HepG2 (cell line): Measurements from ENCODE around the gene SEMA6B. TPM values are rescaled to one million over a fixed set of nuclear protein-coding genes. Genes with fewer than 3 reads are reported as not detected.

Experiments
- CREB1 ChIP-seq, 2 experiments: fragments of 450-650 bp in 1 of 2; IDR thresholded peaks; 2 replicates each; pipeline ENCODE4 v1.6.1; 2016 to 2017; ENCODE audit warnings: control low read depth in 1 of 2, mild to moderate bottlenecking in 1 of 2, missing compliant biosample characterization in 1 of 2, missing genetic modification characterization in 1 of 2
- FOXM1 ChIP-seq: sonication (generic); formaldehyde crosslinking; IDR thresholded peaks from 2 replicates; pipeline ENCODE4 v1.5.0; 2020; ENCODE audit warnings: missing genetic modification reagents
- GATAD1 ChIP-seq: IDR thresholded peaks from 2 replicates; pipeline ENCODE4 v1.6.1; 2016; ENCODE audit warnings: missing genetic modification reagents, missing compliant biosample characterization
- REPIN1 ChIP-seq: sonication (generic); formaldehyde crosslinking; IDR thresholded peaks from 2 replicates; pipeline ENCODE4 v1.8.0; 2022; ENCODE audit warnings: missing genetic modification reagents, low read depth, mild to moderate bottlenecking, borderline replicate concordance
- RFXAP ChIP-seq: sonication (generic); formaldehyde crosslinking; IDR thresholded peaks from 2 replicates; pipeline ENCODE4 v1.4.0; 2020; ENCODE audit warnings: missing genetic modification reagents, borderline replicate concordance
- RNF2 ChIP-seq: fragments of 450-650 bp; conservative IDR thresholded peaks from 2 replicates; pipeline ENCODE4 v1.6.1; 2016; ENCODE audit warnings: low read depth
- SALL1 ChIP-seq: sonication (generic); formaldehyde crosslinking; IDR thresholded peaks from 2 replicates; pipeline ENCODE4 v1.8.0; 2022; ENCODE audit warnings: mild to moderate bottlenecking, missing genetic modification reagents
- XRCC5 ChIP-seq: fragments of 200-400 bp; formaldehyde crosslinking; optimal IDR thresholded peaks from 2 replicates; pipeline ENCODE3; 2017; ENCODE audit warnings: mild to moderate bottlenecking, low read length
- ZFP1 ChIP-seq: IDR thresholded peaks from 2 replicates; pipeline ENCODE4 v1.6.1; 2016
- ZFP36L1 ChIP-seq: sonication (generic); formaldehyde crosslinking; IDR thresholded peaks from 2 replicates; pipeline ENCODE4 v1.8.0; 2022; ENCODE audit warnings: mild to moderate bottlenecking, missing genetic modification reagents, moderate library complexity
- ZNF33A ChIP-seq: sonication (generic); formaldehyde crosslinking; IDR thresholded peaks from 2 replicates; pipeline ENCODE4 v1.5.1; 2020; ENCODE audit warnings: missing genetic modification reagents, mild to moderate bottlenecking, moderate library complexity, borderline replicate concordance
- ZNF549 ChIP-seq: sonication (generic); formaldehyde crosslinking; IDR thresholded peaks from 2 replicates; pipeline ENCODE4 v1.5.0; 2020; ENCODE audit warnings: missing genetic modification reagents
- ZNF570 ChIP-seq: sonication (generic); formaldehyde crosslinking; IDR thresholded peaks from 2 replicates; pipeline ENCODE4 v1.4.0; 2020; ENCODE audit warnings: mild to moderate bottlenecking, missing genetic modification reagents, borderline replicate concordance
- ZNF660 ChIP-seq: sonication (generic); formaldehyde crosslinking; IDR thresholded peaks from 2 replicates; pipeline ENCODE4 v1.5.1; 2020; ENCODE audit warnings: mild to moderate bottlenecking, low read depth, missing genetic modification reagents, borderline replicate concordance
- ZNF724P ChIP-seq: sonication (generic); formaldehyde crosslinking; IDR thresholded peaks from 2 replicates; pipeline ENCODE4 v1.8.0; 2022; ENCODE audit warnings: missing genetic modification reagents, borderline replicate concordance
- ZNF788 ChIP-seq: sonication (generic); formaldehyde crosslinking; IDR thresholded peaks from 2 replicates; pipeline ENCODE4 v1.5.0; 2020; ENCODE audit warnings: mild to moderate bottlenecking, missing genetic modification reagents, borderline replicate concordance
- polyA plus RNA-seq, 8 experiments: library from polyadenylated mRNA; depleted of rRNA in 3 of 8; stranded (reverse) in 7 of 8; unstranded in 1 of 8; fragments of >200 nt; fragmentation: Illumina TruSeq in 4 of 8; extraction: Trizol in 4 of 8; gene quantifications; 2 replicates each; pipeline versions ENCODE4 v1.2.1 to v1.2.3, GENCODE V29; 2011 to 2016; ENCODE audit warnings: low read depth in 4 of 8, missing spikeins in 1 of 8, mixed read lengths in 1 of 8; ENCODE audit not compliant: insufficient read depth in 1 of 8
- total RNA-seq, 5 experiments: library from RNA; depleted of rRNA; stranded (reverse); fragments of >200 nt; fragmentation: Illumina TruSeq; extraction: Trizol; gene quantifications; 2 replicates each; pipeline ENCODE4 v1.2.3, GENCODE V29; 2016; ENCODE audit warnings: low read depth in 1 of 5
- TF ChIP-seq, protein P1 (sequence below): sonication (generic); formaldehyde crosslinking; IDR thresholded peaks from 2 replicates; pipeline ENCODE4 v1.4.0; 2020; ENCODE audit warnings: missing genetic modification reagents; ENCODE audit errors: not compliant biosample characterization
- TF ChIP-seq, protein P2 (sequence below): sonication (generic); formaldehyde crosslinking; IDR thresholded peaks from 2 replicates; pipeline ENCODE4 v1.8.0; 2022; ENCODE audit warnings: missing genetic modification reagents, mild to moderate bottlenecking, borderline replicate concordance
- TF ChIP-seq, protein P3 (sequence below): sonication (generic); formaldehyde crosslinking; IDR thresholded peaks from 2 replicates; pipeline ENCODE4 v1.5.0; 2020; ENCODE audit warnings: mild to moderate bottlenecking, missing genetic modification reagents
- TF ChIP-seq, protein P4 (sequence below): sonication (generic); formaldehyde crosslinking; IDR thresholded peaks from 2 replicates; pipeline ENCODE4 v1.4.0; 2020; ENCODE audit warnings: missing genetic modification reagents
- TF ChIP-seq, protein P5 (sequence below): sonication (generic); formaldehyde crosslinking; IDR thresholded peaks from 2 replicates; pipeline ENCODE4 v1.4.0; 2020; ENCODE audit warnings: missing genetic modification reagents, borderline replicate concordance

SEMA6B gene
- total and polyA plus RNA-seq, 2 of the 13 experiments (the other 11 are each of a cell fraction or from before 2014, with no cell fraction given) = 45.5 to 67.1 TPM

DNA sequence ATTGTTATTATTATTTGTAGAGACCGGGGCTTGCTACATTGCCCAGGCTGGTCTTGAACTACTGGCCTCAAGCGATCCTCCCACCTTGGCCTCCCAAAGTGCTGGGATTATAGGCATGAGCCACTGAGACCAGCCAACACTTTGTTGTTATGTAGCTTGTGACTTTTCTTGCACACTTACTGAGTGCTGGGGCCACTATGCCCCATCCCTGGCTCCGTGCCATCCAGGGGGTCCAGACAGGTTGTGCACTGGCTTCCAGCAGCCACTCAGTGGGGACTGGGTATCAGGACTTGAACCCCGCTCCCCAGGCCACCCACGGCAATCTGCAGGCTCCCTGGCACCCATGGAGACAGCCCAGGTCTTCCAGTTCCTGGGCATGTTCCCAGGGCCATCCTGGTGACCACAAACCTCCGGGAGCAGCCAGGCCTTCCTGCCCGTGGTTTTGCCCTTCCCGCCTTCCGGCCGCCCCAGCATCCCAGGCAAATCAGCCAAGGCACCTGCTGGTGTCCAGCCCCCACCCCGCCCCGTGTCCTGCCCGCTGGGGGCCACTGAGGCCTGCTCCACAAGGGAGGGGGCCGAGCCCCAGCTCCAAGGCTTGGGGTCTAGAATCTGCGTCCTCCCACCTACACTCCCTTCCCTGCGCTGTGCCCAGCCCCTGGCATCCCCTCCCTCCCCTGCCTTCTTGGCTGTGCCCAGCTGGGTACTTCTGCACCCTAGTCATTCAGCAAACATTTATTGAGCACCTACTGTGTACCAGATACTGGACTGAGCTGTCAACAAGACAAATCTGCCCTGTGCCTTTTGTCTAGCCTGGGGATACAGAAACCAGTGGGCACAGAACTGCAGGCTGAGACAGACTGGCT, 23.7 kb upstream of the SEMA6B start (continued):
- TF ChIP-seq, protein P1, sequence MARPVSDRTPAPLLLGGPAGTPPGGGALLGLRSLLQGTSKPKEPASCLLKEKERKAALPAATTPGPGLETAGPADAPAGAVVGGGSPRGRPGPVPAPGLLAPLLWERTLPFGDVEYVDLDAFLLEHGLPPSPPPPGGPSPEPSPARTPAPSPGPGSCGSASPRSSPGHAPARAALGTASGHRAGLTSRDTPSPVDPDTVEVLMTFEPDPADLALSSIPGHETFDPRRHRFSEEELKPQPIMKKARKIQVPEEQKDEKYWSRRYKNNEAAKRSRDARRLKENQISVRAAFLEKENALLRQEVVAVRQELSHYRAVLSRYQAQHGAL (CRISPR knock-in tag) = no peak
- TF ChIP-seq, protein P2, sequence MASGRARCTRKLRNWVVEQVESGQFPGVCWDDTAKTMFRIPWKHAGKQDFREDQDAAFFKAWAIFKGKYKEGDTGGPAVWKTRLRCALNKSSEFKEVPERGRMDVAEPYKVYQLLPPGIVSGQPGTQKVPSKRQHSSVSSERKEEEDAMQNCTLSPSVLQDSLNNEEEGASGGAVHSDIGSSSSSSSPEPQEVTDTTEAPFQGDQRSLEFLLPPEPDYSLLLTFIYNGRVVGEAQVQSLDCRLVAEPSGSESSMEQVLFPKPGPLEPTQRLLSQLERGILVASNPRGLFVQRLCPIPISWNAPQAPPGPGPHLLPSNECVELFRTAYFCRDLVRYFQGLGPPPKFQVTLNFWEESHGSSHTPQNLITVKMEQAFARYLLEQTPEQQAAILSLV (CRISPR knock-in tag) = 0 out of 2 replicates have a peak, but pooled peaks have one; percentile 35
- TF ChIP-seq CREB1 (IDR thresholded peaks at IDR 0.05) (no peak), CREB1 (CRISPR knock-in tag; IDR thresholded peaks at IDR 0.05) (no peak), ZNF788 (CRISPR knock-in tag) (peak; percentile 55; the same call in 1 of the 2 replicates), ZFP36L1 (CRISPR knock-in tag) (no peak), XRCC5 (no peak), RNF2 (no peak), ZFP1 (CRISPR knock-in tag) (0 out of 2 replicates have a peak, but pooled peaks have one; percentile 43), GATAD1 (peak; percentile 47), FOXM1 (CRISPR knock-in tag) (no peak), SALL1 (CRISPR knock-in tag) (no peak), ZNF33A (CRISPR knock-in tag) (no peak), ZNF570 (no peak), RFXAP (CRISPR knock-in tag) (no peak), ZNF660 (CRISPR knock-in tag) (no peak), REPIN1 (CRISPR knock-in tag) (peak; percentile 84), ZNF549 (no peak), ZNF724P (CRISPR knock-in tag) (0 out of 2 replicates have a peak, but pooled peaks have one; percentile 69)
- TF ChIP-seq, protein P3, sequence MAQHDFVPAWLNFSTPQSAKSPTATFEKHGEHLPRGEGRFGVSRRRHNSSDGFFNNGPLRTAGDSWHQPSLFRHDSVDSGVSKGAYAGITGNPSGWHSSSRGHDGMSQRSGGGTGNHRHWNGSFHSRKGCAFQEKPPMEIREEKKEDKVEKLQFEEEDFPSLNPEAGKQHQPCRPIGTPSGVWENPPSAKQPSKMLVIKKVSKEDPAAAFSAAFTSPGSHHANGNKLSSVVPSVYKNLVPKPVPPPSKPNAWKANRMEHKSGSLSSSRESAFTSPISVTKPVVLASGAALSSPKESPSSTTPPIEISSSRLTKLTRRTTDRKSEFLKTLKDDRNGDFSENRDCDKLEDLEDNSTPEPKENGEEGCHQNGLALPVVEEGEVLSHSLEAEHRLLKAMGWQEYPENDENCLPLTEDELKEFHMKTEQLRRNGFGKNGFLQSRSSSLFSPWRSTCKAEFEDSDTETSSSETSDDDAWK (CRISPR knock-in tag) = no peak
- TF ChIP-seq, protein P4, sequence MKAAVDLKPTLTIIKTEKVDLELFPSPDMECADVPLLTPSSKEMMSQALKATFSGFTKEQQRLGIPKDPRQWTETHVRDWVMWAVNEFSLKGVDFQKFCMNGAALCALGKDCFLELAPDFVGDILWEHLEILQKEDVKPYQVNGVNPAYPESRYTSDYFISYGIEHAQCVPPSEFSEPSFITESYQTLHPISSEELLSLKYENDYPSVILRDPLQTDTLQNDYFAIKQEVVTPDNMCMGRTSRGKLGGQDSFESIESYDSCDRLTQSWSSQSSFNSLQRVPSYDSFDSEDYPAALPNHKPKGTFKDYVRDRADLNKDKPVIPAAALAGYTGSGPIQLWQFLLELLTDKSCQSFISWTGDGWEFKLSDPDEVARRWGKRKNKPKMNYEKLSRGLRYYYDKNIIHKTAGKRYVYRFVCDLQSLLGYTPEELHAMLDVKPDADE (CRISPR knock-in tag) = no peak
- TF ChIP-seq, protein P5, sequence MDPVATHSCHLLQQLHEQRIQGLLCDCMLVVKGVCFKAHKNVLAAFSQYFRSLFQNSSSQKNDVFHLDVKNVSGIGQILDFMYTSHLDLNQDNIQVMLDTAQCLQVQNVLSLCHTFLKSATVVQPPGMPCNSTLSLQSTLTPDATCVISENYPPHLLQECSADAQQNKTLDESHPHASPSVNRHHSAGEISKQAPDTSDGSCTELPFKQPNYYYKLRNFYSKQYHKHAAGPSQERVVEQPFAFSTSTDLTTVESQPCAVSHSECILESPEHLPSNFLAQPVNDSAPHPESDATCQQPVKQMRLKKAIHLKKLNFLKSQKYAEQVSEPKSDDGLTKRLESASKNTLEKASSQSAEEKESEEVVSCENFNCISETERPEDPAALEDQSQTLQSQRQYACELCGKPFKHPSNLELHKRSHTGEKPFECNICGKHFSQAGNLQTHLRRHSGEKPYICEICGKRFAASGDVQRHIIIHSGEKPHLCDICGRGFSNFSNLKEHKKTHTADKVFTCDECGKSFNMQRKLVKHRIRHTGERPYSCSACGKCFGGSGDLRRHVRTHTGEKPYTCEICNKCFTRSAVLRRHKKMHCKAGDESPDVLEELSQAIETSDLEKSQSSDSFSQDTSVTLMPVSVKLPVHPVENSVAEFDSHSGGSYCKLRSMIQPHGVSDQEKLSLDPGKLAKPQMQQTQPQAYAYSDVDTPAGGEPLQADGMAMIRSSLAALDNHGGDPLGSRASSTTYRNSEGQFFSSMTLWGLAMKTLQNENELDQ (CRISPR knock-in tag) = no peak
